ENCODE measurements around the gene SLC35F3. TPM values are rescaled to one million over a fixed set of nuclear protein-coding genes. Genes with fewer than 3 reads are reported as not detected.

The SLC35F3 gene
- total RNA-seq, 1 experiment from 2014 or later = 0.94 TPM

- TF ChIP-seq MYBL2 (CRISPR knock-in tag; IDR thresholded peaks at IDR 0.05) (no peak), CTCF (IDR thresholded peaks at IDR 0.05) (no peak), E2F4 (CRISPR knock-in tag; IDR thresholded peaks at IDR 0.05; ENCODE audit: borderline replicate concordance, low read depth) (no peak), RELA (CRISPR knock-in tag; IDR thresholded peaks at IDR 0.05; ENCODE audit: borderline replicate concordance) (no peak), USF2 (CRISPR knock-in tag; IDR thresholded peaks at IDR 0.05) (no peak), TCF7 (CRISPR knock-in tag; IDR thresholded peaks at IDR 0.05; ENCODE audit: low read depth) (no peak), SOX15 (CRISPR knock-in tag; IDR thresholded peaks at IDR 0.05) (no peak), GRHL2 (CRISPR knock-in tag; IDR thresholded peaks at IDR 0.05; ENCODE audit: insufficient replicate concordance, severe bottlenecking) (no peak), ZNF416 (CRISPR knock-in tag; IDR thresholded peaks at IDR 0.05) (no peak)
Measured at GRCh38 chr1:234295068-234295467, 390.6 kb downstream of the SLC35F3 start (continued).

- H3K27ac Mint-ChIP-seq = no peak overlapping the region
- no peak overlapping the region for H3K4me3 Mint-ChIP-seq
- no peaks in the 10 kb centered on the region; the same call in 1 of the 2 replicates for H3K27me3 Mint-ChIP-seq (ENCODE audit: low read depth)
- DNase-seq (ENCODE audit: low spot score) (no peak), ATAC-seq (no peak)
- ChIA-PET POLR2A (no interaction called here), CTCF (interaction anchor here (0.6 to 3.6 kb wide), 4 partner anchors 14 to 170 kb away, joined by 3 to 32 read pairs (median 6); no protein-coding TSS in a partner anchor)
- H3K4me1 Mint-ChIP-seq = 0 out of 2 replicates have a peak, but pooled peaks cover 2% of the 10 kb centered on the region
- H3K36me3 Mint-ChIP-seq = peaks cover 6% of the 10 kb centered on the region; the same call in 1 of the 2 replicates
- no peak for TF ChIP-seq MXD4 (CRISPR knock-in tag; IDR thresholded peaks at IDR 0.05; ENCODE audit: borderline replicate concordance)
- no peak for TF ChIP-seq MLX (CRISPR knock-in tag; IDR thresholded peaks at IDR 0.05)
- no peak for TF ChIP-seq GTF2I (CRISPR knock-in tag; conservative IDR thresholded peaks at IDR 0.05)
- no peak for TF ChIP-seq MAX (CRISPR knock-in tag; IDR thresholded peaks at IDR 0.05)
- TF ChIP-seq NR2C2 (CRISPR knock-in tag; IDR thresholded peaks at IDR 0.05) = no peak
- no peak for TF ChIP-seq PREB (CRISPR knock-in tag; IDR thresholded peaks at IDR 0.05; ENCODE audit: borderline replicate concordance)
- no peak for TF ChIP-seq ATF1 (CRISPR knock-in tag; IDR thresholded peaks at IDR 0.05)
- TF ChIP-seq CREM (CRISPR knock-in tag; IDR thresholded peaks at IDR 0.05) = no peak
- no peak for TF ChIP-seq USF1 (CRISPR knock-in tag; IDR thresholded peaks at IDR 0.05)
- TF ChIP-seq NR3C1 (CRISPR knock-in tag; conservative IDR thresholded peaks at IDR 0.05; ENCODE audit: low read depth) = no peak
- TF ChIP-seq ZNF396 (CRISPR knock-in tag; IDR thresholded peaks at IDR 0.05; ENCODE audit: borderline replicate concordance) = no peak
- no peak for TF ChIP-seq ETV6 (CRISPR knock-in tag; IDR thresholded peaks at IDR 0.05)
- TF ChIP-seq ZNF425 (CRISPR knock-in tag; conservative IDR thresholded peaks at IDR 0.05) = no peak
- TF ChIP-seq TP53 (CRISPR knock-in tag; IDR thresholded peaks at IDR 0.05) = no peak
- TF ChIP-seq ZNF138 (CRISPR knock-in tag; conservative IDR thresholded peaks at IDR 0.05) = no peak
- no peak for TF ChIP-seq TEAD4 (CRISPR knock-in tag; IDR thresholded peaks at IDR 0.05)
- TF ChIP-seq ATF2 (CRISPR knock-in tag; IDR thresholded peaks at IDR 0.05; ENCODE audit: borderline replicate concordance, low read depth) = no peak
- no peak for TF ChIP-seq GABPB1 (CRISPR knock-in tag; IDR thresholded peaks at IDR 0.05)
- peaks cover 10% of the 10 kb centered on the region for H3K9me3 Mint-ChIP-seq
Measured at GRCh38 chr1:234295626-234296025, 391.1 kb downstream of the SLC35F3 start.
